KMS-11 (cell line): ENCODE results near the gene NTN4.
"Not testable (repeated sequence)": the region's sequence is repeated elsewhere in the genome, so short reads cannot be mapped to it uniquely, and the experiment has no call there.

ENCODE experiments used
- H2AFZ ChIP-seq: fragments of 200-600 bp; sonication (generic); 2 replicates; pipeline ENCODE4 v1.6.1; 2016; ENCODE audit warnings: antibody characterized with exemption, mixed run types, low read depth
- H3K27ac ChIP-seq: fragments of 200-600 bp; sonication (generic); 2 replicates; pipeline ENCODE4 v1.6.1; 2016; ENCODE audit warnings: mild to moderate bottlenecking, mixed run types
- H3K27me3 ChIP-seq: fragments of 200-600 bp; sonication (generic); 2 replicates; pipeline ENCODE4 v1.6.1; 2017; ENCODE audit warnings: mild to moderate bottlenecking, low read depth, mixed run types, moderate library complexity; ENCODE audit not compliant: insufficient read depth
- H3K36me3 ChIP-seq: fragments of 200-600 bp; sonication (generic); 2 replicates; pipeline ENCODE4 v1.6.1; 2017; ENCODE audit warnings: mild to moderate bottlenecking, mixed run types; ENCODE audit not compliant: insufficient read depth
- H3K4me1 ChIP-seq: fragments of 200-600 bp; sonication (generic); 2 replicates; pipeline ENCODE4 v1.6.1; 2016; ENCODE audit warnings: mild to moderate bottlenecking, low read depth, mixed run types; ENCODE audit not compliant: poor library complexity, severe bottlenecking
- H3K4me2 ChIP-seq: fragments of 200-600 bp; sonication (generic); 2 replicates; pipeline ENCODE4 v1.7.0; 2016; ENCODE audit warnings: mild to moderate bottlenecking, mixed run types
- H3K4me3 ChIP-seq: fragments of 200-600 bp; sonication (generic); IDR thresholded peaks from 2 replicates; pipeline ENCODE4 v1.6.1; 2017; ENCODE audit warnings: low read depth, low read length, mixed read lengths; ENCODE audit not compliant: insufficient read depth
- H3K79me2 ChIP-seq: fragments of 200-600 bp; sonication (generic); 2 replicates; pipeline ENCODE4 v1.6.1; 2016; ENCODE audit warnings: low read depth, mixed run types; ENCODE audit not compliant: insufficient read depth
- H3K9ac ChIP-seq: fragments of 200-600 bp; sonication (generic); 2 replicates; pipeline ENCODE4 v1.6.1; 2016; ENCODE audit warnings: mild to moderate bottlenecking, mixed run types
- H4K20me1 ChIP-seq: fragments of 200-600 bp; sonication (generic); 2 replicates; pipeline ENCODE4 v1.6.1; 2016; ENCODE audit warnings: mild to moderate bottlenecking, mixed run types; ENCODE audit not compliant: insufficient read depth
- CTCF ChIP-seq: fragments of 200-600 bp; sonication (generic); conservative IDR thresholded peaks from 2 replicates; pipeline ENCODE4 v1.6.1; 2017; ENCODE audit warnings: low read depth, mild to moderate bottlenecking, antibody characterized with exemption, low read length, moderate library complexity, mixed read lengths

NTN4 gene

GRCh38 chr12:95687937-95688336 is 102.6 kb downstream of the NTN4 start:
- Histone ChIP-seq H3K4me2 (no peak overlapping the region), H3K27me3 (no peaks in the 10 kb centered on the region), H3K4me1 (no peaks in the 10 kb centered on the region), H3K79me2 (no peaks in the 10 kb centered on the region), H4K20me1 (no peaks in the 10 kb centered on the region), H2AFZ (no peak overlapping the region), H3K36me3 (no peaks in the 10 kb centered on the region), H3K27ac (no peak overlapping the region), H3K4me3 (no peak overlapping the region), H3K9ac (no peak overlapping the region)
- no peak for TF ChIP-seq CTCF

GRCh38 chr12:95683418-95683817 is 107.1 kb downstream of the NTN4 start:
- H2AFZ ChIP-seq, result no peak overlapping the region
- H4K20me1 ChIP-seq, result no peaks in the 10 kb centered on the region
- H3K27me3 ChIP-seq, result no peaks in the 10 kb centered on the region
- H3K27ac ChIP-seq, result no peak overlapping the region
- H3K4me1 ChIP-seq, result no peaks in the 10 kb centered on the region
- H3K4me2 ChIP-seq, result no peak overlapping the region
- H3K36me3 ChIP-seq, result no peaks in the 10 kb centered on the region
- H3K79me2 ChIP-seq, result no peaks in the 10 kb centered on the region
- no peak overlapping the region for H3K9ac ChIP-seq
- TF ChIP-seq CTCF, result no peak
- no peak overlapping the region for H3K4me3 ChIP-seq

GRCh38 chr12:95681210-95681765 is 109.3 kb downstream of the NTN4 start:
- no peaks in the 10 kb centered on the region for H3K27me3 ChIP-seq
- H3K4me2 ChIP-seq, result no peak overlapping the region
- no peaks in the 10 kb centered on the region for H3K79me2 ChIP-seq
- H3K9ac ChIP-seq, result no peak overlapping the region
- no peak overlapping the region for H3K4me3 ChIP-seq
- no peaks in the 10 kb centered on the region for H3K36me3 ChIP-seq
- H3K4me1 ChIP-seq, result no peaks in the 10 kb centered on the region
- no peak overlapping the region for H2AFZ ChIP-seq
- TF ChIP-seq CTCF, result no peak
- H3K27ac ChIP-seq, result no peak overlapping the region
- no peaks in the 10 kb centered on the region for H4K20me1 ChIP-seq

- Histone ChIP-seq H3K27me3 (no peaks in the 10 kb centered on the region), H3K4me3 (no peak overlapping the region)
- no peak for TF ChIP-seq CTCF
Observed at GRCh38 chr12:95678684-95679083, 111.9 kb downstream of the NTN4 start.

GRCh38 chr12:95677782-95678181 is 112.8 kb downstream of the NTN4 start:
- not testable (repeated sequence) for H3K27ac ChIP-seq, H3K4me1 ChIP-seq, H2AFZ ChIP-seq, H4K20me1 ChIP-seq, H3K4me3 ChIP-seq, H3K9ac ChIP-seq, H3K4me2 ChIP-seq, H3K79me2 ChIP-seq, H3K36me3 ChIP-seq, H3K27me3 ChIP-seq

More at GRCh38 chr12:95678684-95679083, 111.9 kb downstream of the NTN4 start:
- Histone ChIP-seq H2AFZ (no peak overlapping the region), H3K27ac (no peak overlapping the region), H3K79me2 (no peaks in the 10 kb centered on the region), H4K20me1 (no peaks in the 10 kb centered on the region), H3K4me1 (no peaks in the 10 kb centered on the region), H3K9ac (no peak overlapping the region), H3K36me3 (no peaks in the 10 kb centered on the region), H3K4me2 (no peak overlapping the region)
